A673 (cell line): ENCODE data around the gene SGMS1.

Experiments used
- EZH2 ChIP-seq: fragments of 200-600 bp; sonication (generic); IDR thresholded peaks from 2 replicates; pipeline ENCODE4 v1.6.1; 2017; ENCODE audit warnings: borderline replicate concordance, low read depth, mild to moderate bottlenecking, mixed read lengths, antibody characterized with exemption, low read length; ENCODE audit not compliant: poor library complexity, severe bottlenecking
- TF ChIP-seq, protein P1 (sequence below): fragments of 300-800, 200-600 bp; sonication (generic); conservative IDR thresholded peaks from 2 replicates; pipeline ENCODE4 v1.5.1; 2017; ENCODE audit warnings: low read depth, mild to moderate bottlenecking, antibody characterized with exemption, low read length, moderate library complexity, mixed read lengths

DNA sequence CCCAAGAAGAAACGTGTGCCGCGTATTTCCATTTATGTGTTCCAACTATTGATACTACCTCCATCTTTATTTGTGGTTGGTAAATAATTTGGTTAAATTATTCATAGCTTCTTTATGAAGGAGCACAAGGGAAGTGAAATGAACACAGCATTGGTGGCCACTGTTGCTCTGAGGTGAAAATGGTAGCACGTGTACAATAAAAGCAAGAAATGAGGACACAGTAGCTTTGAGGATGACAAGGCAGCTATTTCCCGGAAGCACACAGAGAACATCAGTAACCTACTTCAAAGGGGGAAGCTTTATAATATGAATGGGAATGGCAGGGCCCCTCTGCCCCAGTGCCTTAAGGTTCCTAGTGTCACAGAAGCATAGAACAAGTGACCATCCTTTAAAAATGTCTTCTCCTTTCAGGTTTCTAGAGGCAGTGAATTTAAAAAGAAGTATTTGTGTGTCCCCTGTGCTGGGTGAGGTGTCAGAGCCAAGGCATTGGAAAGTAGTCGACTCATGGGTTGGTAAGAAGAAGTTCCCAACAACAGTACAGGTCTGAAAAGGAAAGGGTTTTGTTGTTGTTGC, 78.8 kb downstream of the SGMS1 start:
- TF ChIP-seq, protein P1, sequence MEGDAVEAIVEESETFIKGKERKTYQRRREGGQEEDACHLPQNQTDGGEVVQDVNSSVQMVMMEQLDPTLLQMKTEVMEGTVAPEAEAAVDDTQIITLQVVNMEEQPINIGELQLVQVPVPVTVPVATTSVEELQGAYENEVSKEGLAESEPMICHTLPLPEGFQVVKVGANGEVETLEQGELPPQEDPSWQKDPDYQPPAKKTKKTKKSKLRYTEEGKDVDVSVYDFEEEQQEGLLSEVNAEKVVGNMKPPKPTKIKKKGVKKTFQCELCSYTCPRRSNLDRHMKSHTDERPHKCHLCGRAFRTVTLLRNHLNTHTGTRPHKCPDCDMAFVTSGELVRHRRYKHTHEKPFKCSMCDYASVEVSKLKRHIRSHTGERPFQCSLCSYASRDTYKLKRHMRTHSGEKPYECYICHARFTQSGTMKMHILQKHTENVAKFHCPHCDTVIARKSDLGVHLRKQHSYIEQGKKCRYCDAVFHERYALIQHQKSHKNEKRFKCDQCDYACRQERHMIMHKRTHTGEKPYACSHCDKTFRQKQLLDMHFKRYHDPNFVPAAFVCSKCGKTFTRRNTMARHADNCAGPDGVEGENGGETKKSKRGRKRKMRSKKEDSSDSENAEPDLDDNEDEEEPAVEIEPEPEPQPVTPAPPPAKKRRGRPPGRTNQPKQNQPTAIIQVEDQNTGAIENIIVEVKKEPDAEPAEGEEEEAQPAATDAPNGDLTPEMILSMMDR: no peak
- TF ChIP-seq EZH2: no peak
